ENCODE measurements around the gene CHEK2. TPM values are rescaled to one million over a fixed set of nuclear protein-coding genes. Genes with fewer than 3 reads are reported as not detected.

Gene CHEK2
- polyA plus RNA-seq, 4 donors = 6.5 to 25.4 (median 15.0) TPM

DNA sequence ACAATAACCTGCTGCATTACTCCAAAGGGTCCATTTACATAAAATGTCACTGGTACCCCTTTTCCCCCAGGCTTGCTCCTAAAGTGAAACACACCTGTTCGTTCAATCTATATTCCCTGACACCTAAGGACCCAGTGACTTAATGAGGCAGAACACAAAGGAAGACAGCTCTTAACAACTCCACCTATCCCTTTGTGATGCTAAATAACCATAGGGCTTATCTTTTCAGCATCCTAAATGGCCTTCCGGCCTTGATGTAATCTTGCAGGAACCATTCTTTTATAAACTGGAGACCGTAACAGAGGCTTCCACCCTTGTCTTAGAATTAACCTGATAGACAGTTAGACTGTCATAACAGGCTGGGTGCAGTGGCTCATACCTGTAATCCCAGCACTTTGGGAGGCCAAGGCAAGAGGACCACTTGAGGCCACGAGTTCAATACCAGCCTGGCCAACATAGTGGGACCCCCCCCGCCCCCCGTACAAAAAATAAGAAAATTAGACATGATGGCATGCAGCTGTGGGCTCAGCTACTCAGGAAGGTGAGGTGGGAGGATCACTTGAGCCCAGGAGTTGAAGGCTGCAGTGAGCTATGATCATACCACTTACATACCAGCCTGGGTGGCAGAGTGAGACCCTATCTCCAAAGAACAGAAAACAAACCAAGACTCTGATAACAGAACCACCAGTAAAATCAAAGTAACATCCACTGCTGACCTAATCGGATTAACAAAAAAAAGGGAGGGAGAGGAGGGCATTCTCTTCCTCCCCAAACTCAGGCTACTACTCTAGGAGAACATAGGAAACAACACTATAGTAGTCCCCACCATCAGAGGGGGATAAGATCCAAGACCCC is 5.1 kb downstream of the CHEK2 start:
- WGBS, 3 donors = 71 to 79% (median 74%) methylated on average over 7 of the region's 7 CpGs
- H3K4me1 ChIP-seq (ENCODE audit: control insufficient read depth in 3 of 3, insufficient read depth in 2 of 3, low read depth in 1 of 3, low read length in 2 of 3) = peaks cover 0 to 21% (median 2%) of the 10 kb centered on the region in 3 donors
- no peak overlapping the region for H3K4me3 ChIP-seq (ENCODE audit: low read depth in 1 of 3, low read length in 3 of 3)
- no peak overlapping the region for H3K27ac ChIP-seq (ENCODE audit: low read depth in 1 of 3, low read length in 2 of 3)
- no peaks in the 10 kb centered on the region for H3K9me3 ChIP-seq (ENCODE audit: control insufficient read depth in 2 of 2, insufficient read depth in 1 of 2, low read depth in 1 of 2, low read length in 1 of 2)
- DNase-seq (no peak), FAIRE-seq (no peak)
- no peaks in the 10 kb centered on the region for H3K27me3 ChIP-seq (ENCODE audit: control insufficient read depth in 3 of 3, insufficient read depth in 3 of 3, low read length in 3 of 3)
- peaks cover 0 to 24% (median 0%) of the 10 kb centered on the region in 3 donors for H3K36me3 ChIP-seq (ENCODE audit: control insufficient read depth in 3 of 3, insufficient read depth in 2 of 3, low read depth in 1 of 3, low read length in 3 of 3)

GRCh38 chr22:28734393-28734792 is 7.2 kb downstream of the CHEK2 start:
- peaks cover 0 to 30% (median 0%) of the 10 kb centered on the region in 3 donors for H3K36me3 ChIP-seq (ENCODE audit: control insufficient read depth in 3 of 3, insufficient read depth in 2 of 3, low read depth in 1 of 3, low read length in 3 of 3)
- H3K9me3 ChIP-seq (ENCODE audit: control insufficient read depth in 2 of 2, insufficient read depth in 1 of 2, low read depth in 1 of 2, low read length in 1 of 2) = no peaks in the 10 kb centered on the region
- no peak overlapping the region for H3K27ac ChIP-seq (ENCODE audit: low read depth in 1 of 3, low read length in 2 of 3)
- 92 to 97% (median 93%) methylated on average over 6 of the region's 6 CpGs for WGBS, 3 donors
- DNase-seq (no peak), FAIRE-seq (no peak)
- peaks cover 0 to 17% (median 2%) of the 10 kb centered on the region in 3 donors for H3K4me1 ChIP-seq (ENCODE audit: control insufficient read depth in 3 of 3, insufficient read depth in 2 of 3, low read depth in 1 of 3, low read length in 2 of 3)
- no peak overlapping the region for H3K4me3 ChIP-seq (ENCODE audit: low read depth in 1 of 3, low read length in 3 of 3)
- no peaks in the 10 kb centered on the region for H3K27me3 ChIP-seq (ENCODE audit: control insufficient read depth in 3 of 3, insufficient read depth in 3 of 3, low read length in 3 of 3)

GRCh38 chr22:28730179-28730578 is 11.4 kb downstream of the CHEK2 start:
- WGBS, 3 donors = 92 to 98% (median 96%) methylated on average over 3 of the region's 3 CpGs
- DNase-seq = no peak
- no peak for FAIRE-seq

GRCh38 chr22:28728621-28729313 is 12.9 kb downstream of the CHEK2 start:
- 92 to 96% (median 94%) methylated on average over 10 of the region's 10 CpGs for WGBS, 3 donors
- no peaks in the 10 kb centered on the region for H3K4me1 ChIP-seq (ENCODE audit: control insufficient read depth in 3 of 3, insufficient read depth in 2 of 3, low read depth in 1 of 3, low read length in 2 of 3)
- H3K4me3 ChIP-seq (ENCODE audit: low read depth in 1 of 3, low read length in 3 of 3) = no peak overlapping the region
- no peak overlapping the region for H3K27ac ChIP-seq (ENCODE audit: low read depth in 1 of 3, low read length in 2 of 3)
- no peaks in the 10 kb centered on the region for H3K27me3 ChIP-seq (ENCODE audit: control insufficient read depth in 3 of 3, insufficient read depth in 3 of 3, low read length in 3 of 3)
- H3K9me3 ChIP-seq (ENCODE audit: control insufficient read depth in 2 of 2, insufficient read depth in 1 of 2, low read depth in 1 of 2, low read length in 1 of 2) = no peaks in the 10 kb centered on the region
- peaks cover 0 to 44% (median 0%) of the 10 kb centered on the region in 3 donors for H3K36me3 ChIP-seq (ENCODE audit: control insufficient read depth in 3 of 3, insufficient read depth in 2 of 3, low read depth in 1 of 3, low read length in 3 of 3)
- DNase-seq (no peak), FAIRE-seq (no peak)

More at GRCh38 chr22:28730179-28730578, 11.4 kb downstream of the CHEK2 start:
- Histone ChIP-seq H3K4me3 (ENCODE audit: low read depth in 1 of 3, low read length in 3 of 3) (no peak overlapping the region), H3K9me3 (ENCODE audit: control insufficient read depth in 2 of 2, insufficient read depth in 1 of 2, low read depth in 1 of 2, low read length in 1 of 2) (no peaks in the 10 kb centered on the region), H3K27me3 (ENCODE audit: control insufficient read depth in 3 of 3, insufficient read depth in 3 of 3, low read length in 3 of 3) (no peaks in the 10 kb centered on the region), H3K27ac (ENCODE audit: low read depth in 1 of 3, low read length in 2 of 3) (no peak overlapping the region), H3K36me3 (ENCODE audit: control insufficient read depth in 3 of 3, insufficient read depth in 2 of 3, low read depth in 1 of 3, low read length in 3 of 3) (peaks cover 0 to 43% (median 0%) of the 10 kb centered on the region in 3 donors), H3K4me1 (ENCODE audit: control insufficient read depth in 3 of 3, insufficient read depth in 2 of 3, low read depth in 1 of 3, low read length in 2 of 3) (no peaks in the 10 kb centered on the region)

DNA sequence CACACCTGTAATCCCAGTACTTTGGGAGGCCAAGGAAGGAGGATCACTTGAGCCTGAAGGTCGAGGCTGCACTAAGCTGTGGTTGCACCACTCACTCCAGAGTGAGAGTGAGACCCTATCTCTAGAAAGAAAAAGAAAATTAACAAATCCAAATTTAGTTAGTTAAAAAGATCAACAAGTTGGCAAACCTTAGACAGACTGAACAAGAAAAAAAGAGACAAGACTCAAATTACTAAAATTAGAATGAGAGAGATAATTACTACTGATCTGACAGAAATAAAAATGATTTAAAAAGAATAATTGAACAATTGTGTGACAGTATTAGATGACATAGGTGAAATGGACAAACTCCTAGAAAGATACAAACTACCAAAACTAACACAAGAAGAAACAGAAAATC is 13.6 kb downstream of the CHEK2 start:
- FAIRE-seq (no peak), DNase-seq (no peak)
- Histone ChIP-seq H3K9me3 (ENCODE audit: control insufficient read depth in 2 of 2, insufficient read depth in 1 of 2, low read depth in 1 of 2, low read length in 1 of 2) (no peaks in the 10 kb centered on the region), H3K27ac (ENCODE audit: low read depth in 1 of 3, low read length in 2 of 3) (no peak overlapping the region), H3K27me3 (ENCODE audit: control insufficient read depth in 3 of 3, insufficient read depth in 3 of 3, low read length in 3 of 3) (no peaks in the 10 kb centered on the region), H3K4me3 (ENCODE audit: low read depth in 1 of 3, low read length in 3 of 3) (no peak overlapping the region), H3K36me3 (ENCODE audit: control insufficient read depth in 3 of 3, insufficient read depth in 2 of 3, low read depth in 1 of 3, low read length in 3 of 3) (peaks cover 0 to 43% (median 0%) of the 10 kb centered on the region in 3 donors), H3K4me1 (ENCODE audit: control insufficient read depth in 3 of 3, insufficient read depth in 2 of 3, low read depth in 1 of 3, low read length in 2 of 3) (no peaks in the 10 kb centered on the region)
- 86 to 94% (median 86%) methylated on average over 1 of the region's 1 CpG for WGBS, 3 donors

DNA sequence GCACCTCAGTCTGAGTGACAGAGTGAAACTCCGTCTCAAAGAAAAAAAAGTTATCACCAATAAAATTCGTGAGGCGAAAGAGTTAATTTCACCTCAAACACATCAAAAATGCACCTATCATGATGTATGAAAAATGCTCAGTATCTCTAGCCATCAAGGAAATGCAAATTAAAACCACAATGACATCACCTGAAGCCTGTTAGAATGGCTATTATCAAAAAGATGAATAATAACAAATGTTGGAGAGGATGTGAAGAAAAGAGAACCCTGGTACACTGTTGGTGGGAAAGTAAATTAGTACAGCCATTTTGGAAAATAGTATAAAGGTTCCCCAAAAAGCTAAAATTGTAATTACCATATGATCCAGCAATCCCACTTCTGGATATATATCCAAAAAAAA is 23.6 kb downstream of the CHEK2 start:
- no peak overlapping the region for H3K4me3 ChIP-seq (ENCODE audit: low read depth in 1 of 3, low read length in 3 of 3)
- FAIRE-seq = no peak

GRCh38 chr22:28716686-28717085 is 24.9 kb downstream of the CHEK2 start:
- Histone ChIP-seq H3K27ac (ENCODE audit: low read depth in 1 of 3, low read length in 2 of 3) (no peak overlapping the region), H3K27me3 (ENCODE audit: control insufficient read depth in 3 of 3, insufficient read depth in 3 of 3, low read length in 3 of 3) (no peaks in the 10 kb centered on the region), H3K9me3 (ENCODE audit: control insufficient read depth in 2 of 2, insufficient read depth in 1 of 2, low read depth in 1 of 2, low read length in 1 of 2) (no peaks in the 10 kb centered on the region), H3K4me3 (ENCODE audit: low read depth in 1 of 3, low read length in 3 of 3) (no peak overlapping the region), H3K36me3 (ENCODE audit: control insufficient read depth in 3 of 3, insufficient read depth in 2 of 3, low read depth in 1 of 3, low read length in 3 of 3) (peaks cover 0 to 26% (median 2%) of the 10 kb centered on the region in 3 donors), H3K4me1 (ENCODE audit: control insufficient read depth in 3 of 3, insufficient read depth in 2 of 3, low read depth in 1 of 3, low read length in 2 of 3) (no peaks in the 10 kb centered on the region)
- 96 to 98% (median 97%) methylated on average over 3 of the region's 3 CpGs for WGBS, 3 donors
- DNase-seq (no peak), FAIRE-seq (no peak)

More for the DNA sequence above, 23.6 kb downstream of the CHEK2 start:
- DNase-seq = no peak
- Histone ChIP-seq H3K27me3 (ENCODE audit: control insufficient read depth in 3 of 3, insufficient read depth in 3 of 3, low read length in 3 of 3) (no peaks in the 10 kb centered on the region), H3K9me3 (ENCODE audit: control insufficient read depth in 2 of 2, insufficient read depth in 1 of 2, low read depth in 1 of 2, low read length in 1 of 2) (no peaks in the 10 kb centered on the region), H3K27ac (ENCODE audit: low read depth in 1 of 3, low read length in 2 of 3) (no peak overlapping the region), H3K36me3 (ENCODE audit: control insufficient read depth in 3 of 3, insufficient read depth in 2 of 3, low read depth in 1 of 3, low read length in 3 of 3) (peaks cover 0 to 30% (median 2%) of the 10 kb centered on the region in 3 donors), H3K4me1 (ENCODE audit: control insufficient read depth in 3 of 3, insufficient read depth in 2 of 3, low read depth in 1 of 3, low read length in 2 of 3) (no peaks in the 10 kb centered on the region)
- WGBS, 3 donors = 89 to 96% (median 94%) methylated on average over 3 of the region's 3 CpGs

DNA sequence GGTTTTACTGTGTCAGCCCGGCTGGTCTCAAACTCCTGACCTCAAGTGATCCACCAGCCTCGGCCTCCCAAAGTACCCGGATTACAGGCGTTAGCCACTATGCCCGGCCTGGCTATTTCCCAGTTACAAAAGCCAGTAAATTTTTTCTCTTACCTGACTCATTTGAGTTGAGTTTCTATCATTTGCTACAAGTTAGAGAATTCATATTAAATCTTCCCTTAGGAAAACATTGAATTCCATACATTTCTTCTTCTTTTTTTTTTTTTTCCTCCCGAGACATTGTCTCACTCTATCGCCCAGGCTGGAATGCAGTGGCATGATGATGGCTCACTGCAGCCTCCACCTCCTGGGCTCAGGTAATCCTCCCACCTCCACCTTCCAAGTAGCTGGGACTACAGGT is 26.0 kb downstream of the CHEK2 start:
- no peaks in the 10 kb centered on the region for H3K9me3 ChIP-seq (ENCODE audit: control insufficient read depth in 2 of 2, insufficient read depth in 1 of 2, low read depth in 1 of 2, low read length in 1 of 2)
- WGBS, 3 donors = 92 to 96% (median 95%) methylated on average over 7 of the region's 7 CpGs
- no peaks in the 10 kb centered on the region for H3K27me3 ChIP-seq (ENCODE audit: control insufficient read depth in 3 of 3, insufficient read depth in 3 of 3, low read length in 3 of 3)
- H3K4me1 ChIP-seq (ENCODE audit: control insufficient read depth in 3 of 3, insufficient read depth in 2 of 3, low read depth in 1 of 3, low read length in 2 of 3) = no peaks in the 10 kb centered on the region
- H3K4me3 ChIP-seq (ENCODE audit: low read depth in 1 of 3, low read length in 3 of 3) = no peak overlapping the region
- FAIRE-seq = no peak
- no peak for DNase-seq
- peaks cover 0 to 21% (median 1%) of the 10 kb centered on the region in 3 donors for H3K36me3 ChIP-seq (ENCODE audit: control insufficient read depth in 3 of 3, insufficient read depth in 2 of 3, low read depth in 1 of 3, low read length in 3 of 3)
- H3K27ac ChIP-seq (ENCODE audit: low read depth in 1 of 3, low read length in 2 of 3) = no peak overlapping the region
